HG02970 (cell line): ENCODE measurements around the gene ARL6IP6.

Source experiments
- ATAC-seq: cut with Tn5 transposase; IDR thresholded peaks from one replicate; pipeline ENCODE4 v1.9.1; 2021; ENCODE audit warnings: mild to moderate bottlenecking, moderate library complexity, moderate number of reproducible peaks; ENCODE audit not compliant: unreplicated experiment, low FRiP score

ARL6IP6 gene

DNA sequence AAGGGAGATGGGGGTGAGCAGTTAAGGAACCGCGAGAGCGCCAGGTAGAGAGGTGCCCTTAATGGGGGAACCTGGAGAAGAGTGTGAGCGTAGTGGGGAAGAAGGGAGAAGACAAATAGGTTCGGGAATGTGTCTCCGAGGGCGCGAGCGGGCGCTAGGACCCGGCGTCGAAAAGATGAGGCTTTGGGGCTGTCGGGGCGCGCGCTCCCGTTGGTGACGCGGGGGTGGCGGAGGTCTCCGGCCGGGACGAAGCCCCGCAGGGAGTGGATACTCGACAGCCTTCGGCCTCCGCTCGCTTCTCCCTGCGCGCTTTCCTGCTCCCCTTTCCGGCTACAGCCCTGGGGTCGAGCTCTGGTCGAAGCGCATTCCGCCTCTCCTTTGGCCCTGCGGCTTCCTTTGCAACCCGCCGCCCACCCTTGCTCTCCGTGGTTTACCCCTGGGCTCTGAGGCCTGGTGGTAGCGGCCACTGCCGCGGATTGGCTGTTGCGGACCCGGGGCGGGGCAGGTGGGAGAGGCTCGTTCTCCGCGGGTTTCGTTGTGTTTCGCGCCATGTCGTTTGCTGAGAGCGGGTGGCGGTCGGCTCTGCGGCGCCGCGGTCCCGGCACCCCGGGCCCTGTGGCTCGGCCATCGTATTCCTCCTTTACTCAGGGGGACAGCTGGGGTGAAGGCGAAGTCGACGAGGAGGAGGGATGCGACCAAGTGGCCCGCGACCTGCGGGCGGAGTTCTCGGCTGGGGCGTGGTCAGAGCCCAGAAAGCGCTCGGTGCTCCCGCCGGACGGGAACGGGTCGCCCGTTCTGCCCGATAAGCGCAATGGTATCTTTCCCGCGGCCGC, at the start of gene ARL6IP6:
ARL6IP6 (plus strand) TSS at position 545 of the 833 bp plus-strand sequence; CDS start at position 550, 5 bp downstream.
- peak; percentile 63 for ATAC-seq

DNA sequence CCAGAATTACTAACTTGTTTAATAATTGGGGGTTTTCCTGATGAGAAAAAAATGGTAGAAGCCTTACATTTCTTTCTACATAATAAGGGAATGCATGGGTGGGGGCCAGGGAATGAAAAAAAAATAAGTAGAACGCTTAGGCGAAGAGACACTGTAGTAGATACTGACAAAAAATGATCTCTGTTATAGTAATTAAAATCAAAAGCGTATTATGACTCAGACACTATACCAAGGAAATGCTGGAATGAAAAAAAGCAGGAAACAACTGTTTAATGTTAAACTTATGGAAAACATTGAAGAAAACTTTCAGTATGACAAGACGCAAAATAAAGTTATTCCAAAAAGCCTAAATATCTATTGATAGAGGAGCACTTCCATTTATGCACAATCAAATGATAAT, 44.1 kb upstream of the ARL6IP6 start:
- ATAC-seq = no peak

DNA sequence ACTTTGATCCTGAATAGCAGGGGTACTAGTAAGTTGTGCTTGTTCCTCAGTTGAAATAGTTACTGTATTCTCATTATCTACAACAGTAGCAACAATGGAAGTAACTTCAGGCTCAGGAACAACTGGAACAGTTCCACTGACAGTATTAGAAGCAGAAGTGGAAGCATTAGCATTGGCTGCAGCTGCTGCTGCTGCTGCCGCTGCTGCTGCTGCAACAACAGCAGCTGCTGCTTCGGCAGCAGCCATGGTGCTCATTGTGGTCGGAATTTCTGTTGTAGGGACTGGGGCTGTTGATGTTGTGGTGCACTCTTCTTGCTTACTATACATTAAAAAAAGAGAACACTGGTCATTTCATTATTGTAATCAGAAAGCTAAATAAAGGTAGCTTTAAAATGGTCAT, 42.0 kb upstream of the ARL6IP6 start:
- ATAC-seq = no peak

DNA sequence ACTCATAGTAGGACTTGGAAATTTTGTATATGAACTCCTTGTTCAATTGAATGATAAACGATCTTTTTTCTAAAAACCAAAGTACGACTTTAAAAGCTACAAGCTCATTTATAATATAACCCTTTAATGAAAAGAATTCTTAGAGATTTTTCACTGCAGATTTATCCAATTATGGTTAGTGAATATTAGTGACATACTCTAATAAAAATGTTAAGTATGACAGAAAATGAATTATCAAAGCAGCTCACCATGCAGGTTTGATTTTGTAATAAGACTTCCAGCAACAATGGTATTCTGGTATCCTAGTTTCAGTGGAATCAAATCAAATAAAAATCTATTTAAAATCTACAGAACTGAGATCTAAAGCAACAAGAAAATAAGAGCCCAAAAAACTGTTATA, 39.6 kb upstream of the ARL6IP6 start:
- no peak for ATAC-seq

DNA sequence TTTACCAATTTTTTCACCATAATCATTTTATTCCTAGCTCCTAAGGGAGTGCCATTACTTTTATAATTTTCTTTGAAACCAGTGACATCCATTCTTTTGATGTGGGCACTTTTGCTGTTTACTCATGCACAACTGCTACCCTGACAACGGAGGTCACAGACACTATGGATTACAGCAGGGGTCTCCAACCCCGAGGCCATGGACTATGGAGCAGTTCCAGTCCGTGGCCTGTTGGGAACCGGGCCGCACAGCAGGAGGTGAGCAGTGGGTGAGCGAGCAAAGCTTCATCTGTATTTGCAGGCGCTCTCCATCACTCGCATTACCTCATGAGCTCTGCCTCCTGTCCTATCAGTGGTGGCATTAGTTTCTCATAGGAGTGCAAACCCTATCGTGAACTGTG, 35.8 kb upstream of the ARL6IP6 start:
- ATAC-seq = no peak

DNA sequence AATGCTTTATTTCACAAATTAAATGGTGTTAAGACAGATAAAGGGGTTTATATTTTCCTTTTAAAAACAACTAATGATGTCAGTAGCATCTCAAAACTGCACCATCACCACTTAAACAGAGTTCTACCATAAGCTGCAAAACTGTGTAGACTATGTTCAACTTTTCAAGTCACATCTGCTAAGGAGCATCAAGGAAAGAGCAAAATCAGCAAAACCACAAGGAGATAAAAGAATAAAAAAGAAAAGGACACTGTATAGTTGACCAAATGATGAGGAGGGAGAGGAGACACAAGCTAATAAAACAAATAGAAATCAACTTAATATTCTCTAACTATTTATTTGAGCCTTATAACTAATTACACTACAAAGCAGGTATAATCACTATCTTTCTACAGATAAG, 35.0 kb upstream of the ARL6IP6 start:
- ATAC-seq = no peak

DNA sequence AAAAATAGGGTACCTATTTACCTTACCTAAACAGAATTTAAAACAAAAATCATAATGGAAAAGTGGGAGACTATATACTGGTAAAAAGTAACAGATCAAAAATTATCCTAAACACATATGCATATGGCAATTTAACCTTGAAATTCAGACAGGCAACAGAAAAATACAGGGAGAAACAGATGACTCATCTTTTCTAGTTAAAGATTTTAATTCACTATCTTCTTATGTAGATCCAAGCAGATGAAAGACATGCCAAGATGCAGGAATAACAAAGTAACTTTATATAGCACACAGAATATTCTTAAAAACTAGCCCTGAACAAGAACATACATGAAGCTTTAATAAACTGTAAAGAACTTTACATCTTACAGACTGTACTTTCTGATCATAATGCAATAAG, 32.1 kb upstream of the ARL6IP6 start:
- no peak for ATAC-seq

DNA sequence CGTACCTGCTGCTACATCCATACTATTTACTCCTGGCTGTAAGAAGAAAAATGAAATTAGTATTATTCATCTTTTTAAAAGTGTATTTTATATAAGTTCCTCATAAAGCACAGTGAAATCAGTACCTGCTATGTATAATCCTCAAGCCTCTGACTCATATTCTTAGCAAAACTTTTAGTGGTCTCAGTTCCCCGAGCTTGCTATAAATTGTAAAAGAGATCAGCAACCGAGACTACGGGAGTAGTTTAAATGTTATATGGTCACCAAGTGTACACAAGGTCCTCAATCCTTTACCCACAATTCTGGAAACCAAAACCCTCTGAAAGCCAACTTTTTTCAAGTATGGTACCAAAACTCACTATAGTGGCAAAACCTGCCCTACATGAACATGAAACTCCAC, 25.4 kb upstream of the ARL6IP6 start:
- peak; percentile 73 for ATAC-seq

DNA sequence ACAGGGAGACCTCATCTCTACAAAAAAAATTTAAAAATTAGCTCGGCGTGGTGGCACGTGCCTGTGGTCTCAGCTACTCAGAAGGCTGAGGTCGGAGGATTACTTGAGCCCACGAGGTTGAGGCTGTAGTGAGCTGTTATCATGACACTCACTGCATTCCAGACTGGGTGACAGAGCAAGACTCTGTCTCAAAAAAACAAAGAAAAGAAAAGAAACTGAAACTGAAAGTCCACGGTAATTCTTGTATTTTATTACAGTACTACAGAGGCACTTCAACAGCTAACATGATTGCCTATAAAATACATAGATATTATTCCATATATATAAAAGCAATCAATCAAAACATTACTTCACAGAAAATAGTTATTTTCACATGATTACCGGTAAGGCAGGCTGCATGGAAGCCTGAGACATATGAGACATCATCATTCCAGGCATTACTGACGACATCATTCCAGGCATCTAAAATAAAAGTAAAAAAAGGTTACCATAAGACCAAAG, 24.2 kb upstream of the ARL6IP6 start:
- no peak for ATAC-seq

DNA sequence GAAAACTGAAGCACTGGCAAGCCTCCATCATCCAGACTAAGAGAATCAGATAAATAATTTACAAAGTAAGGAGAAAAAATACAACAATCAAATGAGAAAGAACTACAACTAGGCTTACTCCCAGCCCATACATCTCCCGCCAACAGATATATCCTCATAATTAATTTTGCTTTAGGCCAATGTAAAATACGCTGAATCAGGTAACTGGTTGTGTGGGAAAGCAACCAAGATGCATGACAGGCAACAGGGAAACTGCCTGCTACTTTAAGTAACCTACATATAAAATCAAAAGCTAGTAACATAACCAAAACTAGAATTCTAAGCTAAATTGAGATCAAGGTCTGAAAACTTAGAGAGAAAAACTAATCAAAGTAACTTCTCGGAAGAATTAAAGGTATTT, 22.7 kb upstream of the ARL6IP6 start:
- ATAC-seq = no peak

DNA sequence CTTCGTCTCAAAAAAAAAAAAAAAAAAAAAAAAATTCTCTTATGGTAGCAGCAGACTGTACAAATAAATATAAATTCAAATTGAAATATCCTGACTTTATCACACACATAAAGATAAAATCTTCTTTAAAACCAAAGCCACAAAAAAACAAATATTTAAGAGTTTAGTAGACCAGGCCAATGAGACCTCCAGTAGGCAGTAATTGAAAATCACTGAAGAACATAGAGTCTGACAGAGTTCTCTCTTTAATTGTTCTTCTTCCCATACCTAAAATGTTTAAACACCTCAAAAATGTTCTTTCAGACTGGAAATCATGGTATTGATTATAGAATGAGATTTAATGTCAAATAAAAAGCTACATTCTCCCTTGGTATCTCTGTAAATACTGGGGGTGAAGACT, 21.9 kb upstream of the ARL6IP6 start:
- ATAC-seq = no peak

DNA sequence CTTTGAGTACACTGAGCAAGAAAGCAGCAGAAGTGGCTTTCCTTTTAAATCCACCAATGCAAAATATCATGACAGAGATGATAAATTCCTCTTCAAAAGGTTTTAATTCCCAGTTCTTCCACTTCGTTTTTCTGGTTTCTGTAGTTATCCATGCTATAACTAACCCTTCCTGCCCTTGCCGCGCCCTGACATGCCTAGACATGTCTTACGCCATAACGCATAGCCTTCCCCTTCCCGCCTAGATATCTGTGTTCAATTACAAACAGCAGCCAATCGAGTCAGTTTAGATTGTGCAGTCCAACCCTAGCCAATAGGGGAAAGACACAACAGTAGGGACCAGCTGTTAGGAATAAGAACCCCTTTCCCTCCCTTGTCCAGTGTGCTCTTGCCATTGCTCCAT, 17.2 kb upstream of the ARL6IP6 start:
- ATAC-seq = no peak

DNA sequence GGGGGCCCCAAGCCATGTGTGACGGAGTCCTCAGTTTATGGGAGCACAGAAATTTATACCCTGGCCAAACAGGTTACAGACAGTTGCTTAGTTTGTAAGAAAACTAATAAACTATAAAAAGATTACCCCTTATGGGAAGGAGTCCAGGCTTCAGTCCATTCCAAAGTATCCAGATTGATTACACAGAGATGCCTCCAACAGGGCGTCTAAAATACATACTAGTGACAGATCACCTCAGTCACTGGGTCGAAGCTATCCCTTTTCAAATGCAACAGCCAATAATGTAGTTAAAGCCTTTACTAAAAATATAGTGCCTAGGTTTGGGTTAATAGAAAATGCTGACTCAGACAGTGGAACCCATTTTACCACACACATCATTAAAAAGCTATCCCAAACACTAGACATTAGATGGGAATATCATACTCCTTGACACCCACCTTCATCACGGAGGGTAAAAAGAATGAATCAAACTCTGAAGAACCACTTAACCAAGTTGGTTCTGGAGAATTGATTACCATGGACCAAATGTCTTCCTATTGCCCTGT, 11.9 kb upstream of the ARL6IP6 start:
- no peak for ATAC-seq

DNA sequence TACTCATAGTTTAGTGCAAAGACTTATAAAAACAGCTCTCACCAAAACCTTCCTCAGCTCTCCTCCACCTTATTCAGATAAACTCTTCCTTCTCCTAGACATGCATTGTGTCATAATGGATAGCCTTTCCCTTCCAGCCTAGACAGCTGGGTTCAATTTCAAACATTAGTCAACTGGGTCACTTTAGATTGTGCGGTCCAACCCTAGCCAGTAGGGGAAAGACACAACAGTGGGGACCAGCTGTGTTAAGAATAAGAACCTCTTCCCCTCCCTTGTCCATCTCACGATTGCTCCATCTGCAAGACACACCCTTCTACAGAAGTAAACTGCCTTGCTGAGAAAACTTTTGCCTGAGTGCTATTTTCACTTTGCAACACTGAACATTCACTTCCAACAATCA, 9.7 kb upstream of the ARL6IP6 start:
- ATAC-seq = no peak

DNA sequence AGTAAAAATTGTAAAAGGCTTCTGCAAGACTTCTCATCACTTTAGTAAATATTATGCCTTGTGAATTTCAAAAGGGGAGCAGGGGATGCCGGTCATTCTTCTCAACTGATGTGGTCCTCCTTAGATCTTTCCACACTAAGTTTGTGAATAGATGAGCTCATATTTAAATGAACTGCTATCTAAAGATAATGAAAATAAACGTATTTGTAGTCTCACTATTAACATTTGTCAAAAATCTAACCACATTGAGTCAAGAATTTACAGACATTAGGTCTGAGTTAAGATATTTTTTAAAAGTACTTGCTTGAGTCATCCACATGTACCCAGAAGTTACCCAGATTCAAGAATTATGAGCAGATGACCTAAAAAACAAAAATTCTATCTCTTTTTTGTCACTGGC, 7.7 kb upstream of the ARL6IP6 start:
- no peak for ATAC-seq

DNA sequence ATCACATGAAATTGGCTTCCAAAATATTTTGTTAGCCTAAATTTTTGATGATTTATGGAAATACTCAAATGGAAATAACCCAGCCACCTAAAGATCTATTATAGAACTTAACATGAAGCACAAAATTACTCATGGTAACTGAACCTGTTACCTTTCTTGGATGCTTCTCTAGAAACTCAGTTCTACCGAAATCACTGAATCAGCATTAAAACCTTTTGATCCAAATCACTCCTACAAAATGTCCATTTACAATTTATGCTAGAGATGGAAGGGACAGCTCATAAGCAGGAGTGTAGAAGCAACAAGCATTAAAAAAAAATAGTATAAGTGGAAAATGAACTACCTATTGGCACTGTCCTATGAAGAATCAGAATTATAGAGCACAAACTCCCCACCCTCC, 3.3 kb upstream of the ARL6IP6 start:
- ATAC-seq = no peak

DNA sequence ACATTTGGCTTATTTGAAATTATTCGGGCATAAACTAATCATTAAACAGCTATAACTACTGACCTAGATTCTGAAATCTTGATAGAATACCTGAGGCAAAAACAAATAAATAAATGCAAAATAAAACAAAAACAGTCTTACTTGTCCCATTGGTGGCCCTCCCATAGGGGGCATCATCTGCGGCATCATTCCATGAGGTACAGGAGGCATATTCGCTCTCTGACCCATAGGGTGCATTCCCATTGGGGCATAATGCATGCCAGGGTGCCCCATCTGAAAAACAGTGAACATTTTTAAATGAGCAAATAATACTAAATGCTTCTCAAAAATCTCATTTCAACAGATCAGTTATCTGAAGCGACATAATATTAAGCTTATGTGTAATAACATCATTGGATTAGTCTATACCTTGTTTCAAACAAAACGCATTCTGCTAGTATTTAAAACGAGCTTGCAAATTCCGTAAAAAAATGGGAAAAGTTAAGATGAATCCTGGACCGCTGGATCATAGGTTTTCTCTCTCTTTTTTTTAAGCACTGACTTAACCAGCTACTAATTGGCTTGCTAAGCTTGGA, 2.5 kb upstream of the ARL6IP6 start:
- ATAC-seq = no peak

DNA sequence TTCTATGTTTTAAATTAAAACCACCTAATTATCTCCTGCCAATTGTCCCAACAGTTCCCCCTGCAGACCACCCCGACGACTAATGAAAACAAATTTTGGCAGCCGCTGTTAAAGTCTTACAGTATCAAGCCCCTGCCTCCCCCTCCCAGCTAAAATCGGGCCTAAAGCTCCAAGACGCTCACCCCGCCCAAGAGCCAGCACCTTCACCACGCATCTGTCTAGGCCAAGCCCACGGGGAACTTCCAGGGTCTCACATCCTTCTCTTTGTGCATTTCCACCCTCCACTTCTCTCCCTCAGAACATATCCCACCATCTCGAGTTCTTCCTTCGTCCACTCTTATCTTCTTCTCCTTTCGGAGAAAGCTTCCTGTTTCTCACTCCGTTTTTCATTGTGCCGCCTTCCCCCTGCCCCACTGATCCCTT, 1.6 kb upstream of the ARL6IP6 start:
- no peak for ATAC-seq

DNA sequence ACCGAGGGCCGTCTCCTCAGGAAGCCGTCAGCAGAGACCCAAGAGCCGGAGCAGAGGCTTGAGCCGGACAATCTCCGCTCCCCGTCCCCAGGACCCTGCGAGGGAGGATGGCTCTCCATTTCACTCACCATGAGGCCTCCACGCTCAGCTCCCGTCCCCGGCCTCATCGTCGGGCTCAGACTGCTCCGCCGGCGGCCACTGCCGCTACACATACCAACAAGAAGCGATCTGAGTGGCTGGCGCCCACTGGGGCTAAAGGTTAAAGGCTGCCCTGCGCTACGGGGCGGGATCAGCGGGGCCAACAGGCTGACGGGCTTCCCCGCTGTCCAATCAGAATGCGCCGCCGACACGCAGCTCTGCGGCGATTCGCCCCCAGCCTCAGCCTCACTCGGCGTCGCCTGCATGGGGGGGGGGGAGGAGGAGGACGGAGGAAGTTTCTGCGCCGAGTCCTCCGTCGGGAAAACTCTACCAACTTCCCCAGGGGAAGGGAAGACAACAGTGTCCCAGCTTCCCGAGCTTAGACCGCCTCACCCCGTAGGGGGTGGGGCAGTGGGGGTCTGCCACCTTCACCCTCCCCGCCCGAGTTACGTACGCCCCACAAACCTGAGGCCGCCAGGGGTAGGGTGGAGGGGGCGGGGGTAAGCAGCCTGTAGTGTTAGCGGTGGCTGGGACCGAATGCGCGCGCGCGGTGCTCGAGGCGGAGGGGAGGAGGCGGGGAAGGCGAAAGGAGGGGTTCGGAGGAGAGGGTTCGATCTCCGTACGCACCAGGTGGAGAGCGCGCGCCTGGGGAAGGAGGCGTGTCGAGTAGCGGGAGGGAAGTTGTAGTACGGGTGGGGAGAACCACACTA, 968 bp upstream of the ARL6IP6 start, which contains the start of gene PRPF40A:
PRPF40A (minus strand) TSS at position 234 of the 848 bp plus-strand sequence; CDS start at position 212, 22 bp downstream.
- ATAC-seq = peak; percentile 69

DNA sequence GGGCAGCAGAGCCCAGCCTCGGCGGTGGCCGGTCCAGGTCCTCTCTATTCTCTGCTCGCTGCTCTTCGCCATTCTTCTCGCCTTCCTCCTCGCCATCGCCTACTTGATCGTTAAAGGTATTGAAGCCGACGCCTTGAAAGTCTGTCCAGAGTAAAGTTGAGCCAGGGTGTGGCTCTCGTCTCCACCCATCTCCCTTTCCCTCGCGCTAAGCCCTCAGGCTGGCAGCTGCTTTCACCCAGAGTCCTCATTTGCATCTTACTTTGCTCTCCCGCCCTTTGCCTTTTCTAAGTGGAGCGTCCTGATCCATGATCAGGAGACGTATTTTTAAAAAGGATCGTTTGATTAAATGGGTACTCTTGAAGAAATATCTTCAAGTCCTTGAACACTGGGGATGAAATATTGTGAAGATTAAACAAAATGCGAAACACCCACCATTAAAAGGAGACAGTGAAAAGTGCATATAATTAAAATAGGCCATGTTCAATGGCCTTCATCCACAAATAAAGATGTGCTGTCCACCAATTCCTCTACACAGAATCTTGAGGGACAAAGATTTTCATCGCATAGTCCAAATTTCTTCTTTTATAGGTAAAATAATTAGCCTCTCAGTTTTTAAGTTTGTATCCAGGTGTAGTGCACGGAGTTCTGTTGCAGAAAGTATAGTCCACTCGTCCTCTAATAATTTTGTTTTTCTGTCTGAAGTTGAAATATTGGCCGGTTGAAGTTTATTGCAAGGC, 657 bp downstream of the ARL6IP6 start:
- peak; percentile 11 for ATAC-seq
